ENCODE data around the gene ASPDH. TPM values are rescaled to one million over a fixed set of nuclear protein-coding genes. Genes with fewer than 3 reads are reported as not detected.

Gene ASPDH
- total and polyA plus RNA-seq, 2 of the 13 experiments (the other 11 are each of a cell fraction or from before 2014, with no cell fraction given) = 2.2 to 3.3 TPM

GRCh38 chr19:50482271-50482855, 31.4 kb downstream of the ASPDH start:
- H3K9me3 ChIP-seq (ENCODE audit: low read length) = peaks cover 15% of the 10 kb centered on the region
- no peak overlapping the region for H3K9ac ChIP-seq (ENCODE audit: insufficient read depth, low read depth, low read length)
- H3K36me3 ChIP-seq (replicated peaks in 1 of 2; ENCODE audit: control insufficient read depth in 1 of 2, insufficient read depth in 2 of 2, low read length in 2 of 2) = no peaks in the 10 kb centered on the region
- no TSS peak for BruUV-seq (replicated peaks)
- no peak overlapping the region for H3K4me3 ChIP-seq (replicated peaks in 1 of 3; ENCODE audit: insufficient read depth in 1 of 3, low read depth in 2 of 3, low read length in 3 of 3)
- in situ Hi-C loops (cut with HindIII; ENCODE audit: extremely low pct_ligation_motif_present, low pct_unique_long_range_greater_than_20kb) = no loop called here
- H3K4me1 ChIP-seq (ENCODE audit: insufficient read depth, low read length) = no peaks in the 10 kb centered on the region
- ChIA-PET CTCF (ENCODE audit: low intra/inter-chr PET ratio, low total read pairs) (no interaction called here), POLR2A (no interaction called here)
- no peak for DNase-seq (ENCODE audit: low spot score)
- no peaks in the 10 kb centered on the region for H3K79me2 ChIP-seq (ENCODE audit: insufficient read depth, low read length)
- no peak for FAIRE-seq
- no peak overlapping the region for H2AFZ ChIP-seq (ENCODE audit: low read length)
- ATAC-seq = no peak
- 21% methylated on average over 10 of the region's 16 CpGs for WGBS (ENCODE audit: low lambda C conversion rate)
- no peak overlapping the region for H3K4me2 ChIP-seq (ENCODE audit: low read depth, low read length)
- H4K20me1 ChIP-seq (ENCODE audit: insufficient read depth, low read length) = no peaks in the 10 kb centered on the region
- no peak overlapping the region for H3K27ac ChIP-seq (ENCODE audit: extremely low read length, insufficient read depth, low read length)
- intact Hi-C loops (cut with micrococcal nuclease; ENCODE audit: unreplicated experiment) = no loop called here
- H3K27me3 ChIP-seq (ENCODE audit: control insufficient read depth in 1 of 2, insufficient read depth in 2 of 2, low read length in 2 of 2) = peaks cover 6 to 14% of the 10 kb centered on the region in 2 experiments; a peak in 3 of 5 replicates
- no peak for TF ChIP-seq SMAD3 (CRISPR knock-in tag; IDR thresholded peaks at IDR 0.05)
- no peak for TF ChIP-seq SP4 (CRISPR knock-in tag; IDR thresholded peaks at IDR 0.05)
- no peak for TF ChIP-seq CC2D1A (CRISPR knock-in tag; IDR thresholded peaks at IDR 0.05)
- TF ChIP-seq MIXL1 (CRISPR knock-in tag; IDR thresholded peaks at IDR 0.05) = no peak
- TF ChIP-seq, protein P1, sequence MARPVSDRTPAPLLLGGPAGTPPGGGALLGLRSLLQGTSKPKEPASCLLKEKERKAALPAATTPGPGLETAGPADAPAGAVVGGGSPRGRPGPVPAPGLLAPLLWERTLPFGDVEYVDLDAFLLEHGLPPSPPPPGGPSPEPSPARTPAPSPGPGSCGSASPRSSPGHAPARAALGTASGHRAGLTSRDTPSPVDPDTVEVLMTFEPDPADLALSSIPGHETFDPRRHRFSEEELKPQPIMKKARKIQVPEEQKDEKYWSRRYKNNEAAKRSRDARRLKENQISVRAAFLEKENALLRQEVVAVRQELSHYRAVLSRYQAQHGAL (CRISPR knock-in tag; IDR thresholded peaks at IDR 0.05; ENCODE audit: not compliant biosample characterization) = no peak
- TF ChIP-seq PREB (CRISPR knock-in tag; IDR thresholded peaks at IDR 0.05) = no peak
- TF ChIP-seq MATR3 (CRISPR knock-in tag; IDR thresholded peaks at IDR 0.05) = no peak
- TF ChIP-seq PBX3 (CRISPR knock-in tag; IDR thresholded peaks at IDR 0.05; ENCODE audit: borderline replicate concordance) = no peak
- no peak for TF ChIP-seq ZNF674 (CRISPR knock-in tag; IDR thresholded peaks at IDR 0.05; ENCODE audit: low read depth)
- TF ChIP-seq ZNF543 (CRISPR knock-in tag; IDR thresholded peaks at IDR 0.05) = no peak
- no peak for TF ChIP-seq ZNF841 (CRISPR knock-in tag; IDR thresholded peaks at IDR 0.05; ENCODE audit: borderline replicate concordance)
- no peak for TF ChIP-seq KDM5A (IDR thresholded peaks at IDR 0.05; ENCODE audit: borderline replicate concordance, low read length)
- no peak for TF ChIP-seq ZBTB40 (IDR thresholded peaks at IDR 0.05)
- no peak for TF ChIP-seq ZBTB40 (CRISPR knock-in tag; IDR thresholded peaks at IDR 0.05)
